NCI-H345 treated with DMSO at 0.1 percent for 48 hours (cell line): ENCODE results near the gene PDE9A.

Source experiments
- DNase-seq: peaks from one replicate; lab custom pipeline; 2025; ENCODE audit not compliant: unreplicated experiment; lab: John Stamatoyannopoulos, UW

PDE9A gene

DNA sequence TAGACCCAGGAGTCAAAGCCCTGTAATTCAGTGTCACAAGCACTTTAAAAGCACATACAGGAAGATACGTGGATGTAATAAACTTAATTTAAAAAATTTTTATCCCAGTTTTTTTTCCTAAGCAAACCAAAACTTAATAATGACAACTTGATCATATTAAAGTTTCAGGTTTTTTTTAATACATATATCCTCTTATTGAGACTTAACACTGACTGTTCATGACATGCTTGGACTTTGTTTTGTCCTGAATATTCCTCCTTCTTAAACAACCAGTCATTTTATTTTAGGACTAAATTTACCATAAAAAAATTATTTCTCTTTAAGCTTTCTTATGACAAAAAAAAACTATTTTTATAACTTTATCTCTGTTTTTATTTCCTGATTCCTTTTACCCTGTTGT, 161.8 kb downstream of the PDE9A start:
- no peak for DNase-seq

DNA sequence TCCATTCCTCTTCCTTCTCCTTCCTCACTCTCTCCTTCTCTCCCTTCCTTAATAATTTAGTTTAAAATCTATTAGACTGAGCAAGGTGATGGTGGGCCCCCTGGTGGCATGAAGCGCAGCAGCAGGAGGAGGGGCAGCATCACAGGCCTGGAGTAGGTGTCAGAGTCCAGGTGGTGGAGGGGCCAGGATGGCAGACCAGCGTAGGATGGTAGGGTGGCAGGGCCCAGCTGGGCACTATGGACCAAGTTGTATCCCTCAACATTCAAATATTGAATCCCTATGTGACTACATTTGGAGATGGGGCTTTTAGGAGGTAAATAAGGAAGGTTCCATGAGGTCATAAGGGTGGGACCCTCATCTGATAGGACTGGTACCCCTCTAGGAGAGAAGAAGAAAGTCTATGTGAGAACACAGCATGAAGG, 164.9 kb downstream of the PDE9A start:
- DNase-seq: peak; percentile 48

DNA sequence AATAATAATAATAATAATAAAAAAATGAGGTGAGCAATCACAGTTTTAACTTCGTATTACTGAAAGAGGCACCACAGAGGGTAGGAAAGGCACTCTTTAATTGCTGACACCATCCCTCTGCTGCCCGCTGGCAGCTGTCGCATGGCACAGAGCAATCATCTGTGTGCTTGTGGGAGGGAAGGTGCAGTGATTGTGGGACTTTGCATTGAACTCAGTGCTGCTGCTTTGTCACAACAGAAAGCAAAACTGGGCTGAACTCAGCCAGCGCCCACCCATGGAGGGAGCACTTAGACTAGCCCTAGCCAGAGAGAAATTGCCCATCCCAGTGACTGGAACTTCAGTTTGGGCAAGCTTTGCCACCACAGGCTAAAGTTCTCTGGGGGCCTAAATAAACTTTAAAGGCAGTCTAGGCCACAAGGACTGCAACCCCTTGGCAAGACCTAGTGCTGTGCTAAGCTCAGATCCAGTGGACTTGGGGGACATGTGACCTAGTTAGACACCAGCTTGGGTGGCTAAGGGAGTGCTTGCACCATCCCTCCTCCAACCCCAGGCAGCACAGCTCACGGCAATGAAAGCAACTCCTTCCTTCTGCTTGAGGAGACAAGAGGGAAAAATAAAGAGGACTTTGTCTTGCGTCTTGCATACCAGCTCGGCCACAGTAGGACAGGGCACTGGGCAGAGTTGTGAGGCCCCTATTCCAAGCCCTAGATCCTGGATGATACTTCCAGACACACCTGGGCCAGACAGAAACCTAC, 166.6 kb downstream of the PDE9A start:
- DNase-seq: no peak

DNA sequence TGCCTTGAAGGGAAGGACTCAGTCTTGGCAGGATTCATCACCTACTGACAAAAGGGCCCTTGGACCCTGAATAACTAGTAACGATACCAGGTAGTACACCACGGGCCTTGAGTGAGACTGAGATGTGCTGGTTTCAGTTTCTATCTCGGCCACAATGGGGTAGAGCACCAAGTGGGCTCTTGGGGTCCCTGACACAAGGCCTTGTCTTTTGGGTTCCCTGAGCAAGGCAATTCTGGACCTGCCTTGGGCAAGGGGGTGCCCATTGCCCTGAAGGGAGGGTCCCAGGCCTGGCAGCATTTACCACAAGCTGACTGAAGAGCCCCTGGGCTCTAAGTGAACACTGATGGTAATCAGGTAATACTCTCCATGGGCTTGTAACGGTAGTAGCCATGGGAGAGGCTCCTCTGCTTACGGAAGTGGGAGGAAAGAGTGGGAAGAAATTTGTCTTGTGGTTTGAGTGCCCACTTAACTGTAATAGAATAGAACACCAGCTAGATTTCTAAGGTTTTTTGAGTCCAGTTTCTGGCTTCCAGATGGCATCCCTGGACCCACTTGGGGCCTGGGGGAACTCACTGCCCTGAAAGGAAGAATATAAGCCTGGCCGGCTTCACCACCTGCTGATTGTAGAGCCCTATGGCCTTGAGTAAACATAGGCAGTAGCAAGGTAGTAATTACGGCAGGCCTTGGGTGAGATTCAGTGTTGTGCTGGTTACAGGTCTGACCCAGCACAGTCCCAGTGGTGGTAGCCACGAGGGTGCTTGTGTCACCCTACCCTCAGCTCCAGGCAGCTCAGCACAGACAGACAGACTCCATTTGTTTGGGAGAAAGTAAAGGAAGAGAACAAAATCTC, 167.4 kb downstream of the PDE9A start:
- no peak for DNase-seq
